Uterus (tissue), 4 donors: Measurements from ENCODE around the gene AKAP12. TPM values are rescaled to one million over a fixed set of nuclear protein-coding genes. Genes with fewer than 3 reads are reported as not detected.

Experiments
- DNase-seq, 2 donors: peaks; one replicate each; pipeline ENCODE4 v3.0.0-alpha.2; 2019 to 2020
- H3K27ac ChIP-seq, 2 donors: fragments of 200-600 bp; sonication (generic); 1 replicate in 1 of 2; 2 replicates in 1 of 2; pipeline ENCODE4 v1.5.1; 2016 to 2018
- H3K27me3 ChIP-seq, 2 donors: fragments of 200-600 bp; sonication (generic); one replicate each; pipeline ENCODE4 v1.5.1; 2018 to 2019; ENCODE audit warnings: control low read depth in 1 of 2
- H3K36me3 ChIP-seq, 2 donors: fragments of 200-600 bp; sonication (generic); one replicate each; pipeline ENCODE4 v1.5.1; 2019; ENCODE audit warnings: control low read depth in 1 of 2
- H3K4me1 ChIP-seq, 2 donors: fragments of 200-600 bp; sonication (generic); one replicate each; pipeline ENCODE4 v1.5.1; 2018 to 2019; ENCODE audit warnings: control low read depth in 1 of 2
- H3K4me3 ChIP-seq, 2 donors: fragments of 200-600 bp; sonication (generic); 1 replicate in 1 of 2; 2 replicates in 1 of 2; pipeline ENCODE4 v1.5.1; 2018 to 2019; ENCODE audit warnings: mild to moderate bottlenecking in 1 of 2
- H3K9me3 ChIP-seq, 2 donors: fragments of 200-600 bp; sonication (generic); one replicate each; pipeline ENCODE4 v1.5.1; 2019; ENCODE audit warnings: control low read depth in 1 of 2
- POLR2A ChIP-seq, 2 donors: fragments of 450-650 bp; IDR thresholded peaks; one replicate each; pipeline ENCODE4 v1.6.1; 2016; ENCODE audit warnings: antibody characterized with exemption in 2 of 2, mild to moderate bottlenecking in 1 of 2, moderate library complexity in 1 of 2
- intact Hi-C: fragments of 100-400 bp; cut with DNase I; formaldehyde crosslinking; loops from one replicate; pipeline ENCODE4 v1.15.1; 2023; ENCODE audit warnings: low total_unique reads
- total RNA-seq, 4 donors: library from RNA; depleted of rRNA in 3 of 4; stranded (reverse); fragments of >200 nt in 3 of 4; gene quantifications; one replicate each; pipeline versions ENCODE4 v1.1.0 to v1.2.4, GENCODE V29; 2014 to 2023
- TF ChIP-seq, protein P1 (sequence below), 4 experiments: fragments of 200-600 bp in 2 of 4; fragments of 450-650 bp in 2 of 4; sonication (generic) in 2 of 4; IDR thresholded peaks; one replicate each; pipeline ENCODE4 v1.5.1; 2016 to 2019; ENCODE audit warnings: antibody characterized with exemption in 4 of 4, mild to moderate bottlenecking in 2 of 4, moderate library complexity in 1 of 4
- donor health status: DM: yes; HTN: yes; CAD: no.

AKAP12 gene
- total RNA-seq, 4 donors from 2014 or later: 47.6 to 218 (median 70.2) TPM

DNA sequence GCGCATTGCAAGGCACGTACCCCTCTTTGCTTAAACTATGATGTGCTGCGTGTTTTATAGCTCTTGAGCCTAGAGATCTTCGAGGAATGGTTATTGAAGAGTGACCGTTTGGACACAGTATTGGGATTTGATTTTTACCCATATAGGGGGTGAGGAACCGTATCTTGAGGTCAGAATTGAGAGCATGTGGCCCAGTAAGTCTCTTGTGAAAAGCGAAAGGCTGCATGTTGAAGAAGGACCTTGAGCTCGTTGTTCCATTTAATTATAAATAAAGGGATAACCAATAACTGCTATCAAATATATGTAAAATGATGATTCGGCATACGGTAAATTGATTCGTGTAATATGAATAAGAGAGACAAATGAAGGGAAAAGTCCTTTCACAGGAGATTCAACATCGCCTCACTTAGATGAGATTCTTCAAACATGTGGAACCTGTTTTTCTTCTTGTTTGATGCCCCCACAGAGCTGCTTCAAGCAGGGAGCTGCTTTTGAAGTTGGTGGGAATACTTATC lies 66.6 kb downstream of the AKAP12 start:
- no peak for DNase-seq
- intact Hi-C loops: no loop called here

DNA sequence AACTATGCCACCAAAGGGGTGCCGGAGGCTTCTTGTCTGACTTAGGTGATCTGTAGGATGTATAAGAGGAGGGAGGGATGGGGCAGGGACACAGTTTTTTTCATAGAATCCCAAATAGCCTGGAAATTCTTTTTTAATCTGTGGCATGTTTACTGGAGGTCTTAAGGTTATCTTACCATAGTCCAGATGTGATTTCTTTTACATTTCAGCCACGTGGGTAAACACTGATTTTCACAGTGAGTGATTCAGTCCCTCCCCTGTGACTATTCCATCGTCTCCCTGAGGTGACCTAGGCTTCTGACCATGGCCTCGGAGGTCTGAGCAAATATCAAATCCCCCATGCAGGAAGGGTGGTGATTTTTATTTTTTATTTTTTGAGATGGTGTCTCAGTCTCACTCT lies 67.7 kb downstream of the AKAP12 start:
- no peaks in the 10 kb centered on the region for H3K27me3 ChIP-seq
- H3K36me3 ChIP-seq: no peaks in the 10 kb centered on the region
- intact Hi-C loops: no loop called here
- DNase-seq: no peak
- no peak overlapping the region for H3K27ac ChIP-seq
- H3K9me3 ChIP-seq: no peaks in the 10 kb centered on the region
- H3K4me1 ChIP-seq: no peaks in the 10 kb centered on the region
- H3K4me3 ChIP-seq: no peak overlapping the region
- TF ChIP-seq, protein P1, sequence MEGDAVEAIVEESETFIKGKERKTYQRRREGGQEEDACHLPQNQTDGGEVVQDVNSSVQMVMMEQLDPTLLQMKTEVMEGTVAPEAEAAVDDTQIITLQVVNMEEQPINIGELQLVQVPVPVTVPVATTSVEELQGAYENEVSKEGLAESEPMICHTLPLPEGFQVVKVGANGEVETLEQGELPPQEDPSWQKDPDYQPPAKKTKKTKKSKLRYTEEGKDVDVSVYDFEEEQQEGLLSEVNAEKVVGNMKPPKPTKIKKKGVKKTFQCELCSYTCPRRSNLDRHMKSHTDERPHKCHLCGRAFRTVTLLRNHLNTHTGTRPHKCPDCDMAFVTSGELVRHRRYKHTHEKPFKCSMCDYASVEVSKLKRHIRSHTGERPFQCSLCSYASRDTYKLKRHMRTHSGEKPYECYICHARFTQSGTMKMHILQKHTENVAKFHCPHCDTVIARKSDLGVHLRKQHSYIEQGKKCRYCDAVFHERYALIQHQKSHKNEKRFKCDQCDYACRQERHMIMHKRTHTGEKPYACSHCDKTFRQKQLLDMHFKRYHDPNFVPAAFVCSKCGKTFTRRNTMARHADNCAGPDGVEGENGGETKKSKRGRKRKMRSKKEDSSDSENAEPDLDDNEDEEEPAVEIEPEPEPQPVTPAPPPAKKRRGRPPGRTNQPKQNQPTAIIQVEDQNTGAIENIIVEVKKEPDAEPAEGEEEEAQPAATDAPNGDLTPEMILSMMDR (IDR thresholded peaks at IDR 0.05): no peak
- no peak for TF ChIP-seq POLR2A (IDR thresholded peaks at IDR 0.05)

More for the DNA sequence above, 66.6 kb downstream of the AKAP12 start:
- TF ChIP-seq POLR2A (IDR thresholded peaks at IDR 0.05): no peak
- TF ChIP-seq, protein P1 (IDR thresholded peaks at IDR 0.05): no peak
- H3K36me3 ChIP-seq: no peaks in the 10 kb centered on the region
- H3K4me1 ChIP-seq: peaks cover 0 to under 1% of the 10 kb centered on the region in 2 donors
- H3K9me3 ChIP-seq: no peaks in the 10 kb centered on the region
- no peaks in the 10 kb centered on the region for H3K27me3 ChIP-seq
- H3K4me3 ChIP-seq: no peak overlapping the region
- H3K27ac ChIP-seq: no peak overlapping the region

DNA sequence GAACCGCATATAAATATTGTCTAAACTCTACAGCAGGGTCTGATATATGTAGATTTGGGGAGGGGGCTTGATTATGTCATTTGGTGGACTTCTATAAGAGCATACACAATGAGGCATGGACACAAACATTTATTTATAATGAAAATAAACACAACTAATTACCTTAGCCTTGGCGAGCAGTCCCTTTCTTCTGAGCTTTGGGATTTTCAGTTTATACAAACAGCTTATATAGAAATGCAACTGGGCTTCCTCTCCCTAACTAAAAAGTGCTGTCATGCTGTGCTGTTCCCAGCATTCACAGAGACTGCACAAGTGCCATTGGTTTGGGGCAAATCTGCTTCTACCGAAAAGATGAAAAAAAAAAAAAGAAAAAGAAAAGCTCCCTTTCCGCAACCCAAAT lies 69.9 kb downstream of the AKAP12 start:
- no peaks in the 10 kb centered on the region for H3K36me3 ChIP-seq
- H3K27ac ChIP-seq: no peak overlapping the region
- DNase-seq: no peak
- no peaks in the 10 kb centered on the region for H3K4me1 ChIP-seq
- intact Hi-C loops: no loop called here
- no peak overlapping the region for H3K4me3 ChIP-seq
- H3K27me3 ChIP-seq: no peaks in the 10 kb centered on the region
- no peaks in the 10 kb centered on the region for H3K9me3 ChIP-seq
- TF ChIP-seq, protein P1 (IDR thresholded peaks at IDR 0.05): no peak
- TF ChIP-seq POLR2A (IDR thresholded peaks at IDR 0.05): no peak

- H3K9me3 ChIP-seq: no peaks in the 10 kb centered on the region
- no peak overlapping the region for H3K27ac ChIP-seq
Observed at GRCh38 chr6:151310279-151310678, 70.5 kb downstream of the AKAP12 start.

More at GRCh38 chr6:151310279-151310678, 70.5 kb downstream of the AKAP12 start:
- Histone ChIP-seq H3K4me1 (no peaks in the 10 kb centered on the region), H3K36me3 (no peaks in the 10 kb centered on the region), H3K27me3 (no peaks in the 10 kb centered on the region), H3K4me3 (no peak overlapping the region)
- DNase-seq: no peak
- no peak for TF ChIP-seq POLR2A (IDR thresholded peaks at IDR 0.05)
- TF ChIP-seq, protein P1 (IDR thresholded peaks at IDR 0.05): no peak
- intact Hi-C loops: no loop called here
